ENCODE data around the gene EPB42. TPM values are rescaled to one million over a fixed set of nuclear protein-coding genes. Genes with fewer than 3 reads are reported as not detected.

The EPB42 gene
- total RNA-seq, 1 experiment from 2014 or later: not detected

DNA sequence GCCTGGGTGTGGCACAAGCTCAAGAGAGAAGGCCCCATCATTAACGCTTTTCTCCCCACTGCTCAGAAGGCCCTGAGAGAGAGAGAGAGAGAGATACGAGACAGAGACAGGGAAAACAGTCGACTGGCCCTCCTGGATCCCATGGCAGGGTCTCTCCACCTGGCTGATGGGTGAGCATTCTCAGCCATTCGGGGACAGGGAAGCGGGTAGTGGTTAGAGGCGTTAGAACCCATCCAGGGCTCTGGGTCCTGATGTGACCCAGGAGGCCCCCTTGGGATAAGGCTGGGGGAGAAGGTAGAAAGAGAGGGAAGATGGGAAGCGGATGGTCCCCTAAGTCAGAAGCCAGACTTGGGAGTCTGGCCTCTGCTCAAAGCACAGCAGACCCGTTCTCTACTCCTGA, 38.0 kb upstream of the EPB42 start:
- ATAC-seq (no peak), DNase-seq (ENCODE audit: low spot score) (no peak)
- Mint-ChIP-seq H3K9me3 (0 out of 2 replicates have a peak, but pooled peaks cover 4% of the 10 kb centered on the region), H3K36me3 (no peaks in the 10 kb centered on the region), H3K27me3 (ENCODE audit: low read depth) (no peaks in the 10 kb centered on the region; the same call in 1 of the 2 replicates), H3K4me3 (no peak overlapping the region), H3K27ac (no peak overlapping the region), H3K4me1 (no peaks in the 10 kb centered on the region)
- no peak for TF ChIP-seq FOXK1 (CRISPR knock-in tag; IDR thresholded peaks at IDR 0.05)
- no peak for TF ChIP-seq CBFB (CRISPR knock-in tag; IDR thresholded peaks at IDR 0.05; ENCODE audit: low read depth)
- no peak for TF ChIP-seq NR2C2 (CRISPR knock-in tag; IDR thresholded peaks at IDR 0.05)
- TF ChIP-seq, protein P1, sequence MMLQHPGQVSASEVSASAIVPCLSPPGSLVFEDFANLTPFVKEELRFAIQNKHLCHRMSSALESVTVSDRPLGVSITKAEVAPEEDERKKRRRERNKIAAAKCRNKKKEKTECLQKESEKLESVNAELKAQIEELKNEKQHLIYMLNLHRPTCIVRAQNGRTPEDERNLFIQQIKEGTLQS (CRISPR knock-in tag; conservative IDR thresholded peaks at IDR 0.05): no peak
- no peak for TF ChIP-seq RELA (CRISPR knock-in tag; IDR thresholded peaks at IDR 0.05; ENCODE audit: borderline replicate concordance)
- TF ChIP-seq TP53 (CRISPR knock-in tag; IDR thresholded peaks at IDR 0.05): no peak
- POLR2A ChIA-PET: interaction anchor here (0.7 kb wide), 1 partner anchor 759 kb away, joined by 3 read pairs; no protein-coding TSS in a partner anchor
- CTCF ChIA-PET: interaction anchor here (0.8 to 1.0 kb wide), 2 partner anchors 32 to 33 kb away, joined by 3 read pairs; no protein-coding TSS in a partner anchor

DNA sequence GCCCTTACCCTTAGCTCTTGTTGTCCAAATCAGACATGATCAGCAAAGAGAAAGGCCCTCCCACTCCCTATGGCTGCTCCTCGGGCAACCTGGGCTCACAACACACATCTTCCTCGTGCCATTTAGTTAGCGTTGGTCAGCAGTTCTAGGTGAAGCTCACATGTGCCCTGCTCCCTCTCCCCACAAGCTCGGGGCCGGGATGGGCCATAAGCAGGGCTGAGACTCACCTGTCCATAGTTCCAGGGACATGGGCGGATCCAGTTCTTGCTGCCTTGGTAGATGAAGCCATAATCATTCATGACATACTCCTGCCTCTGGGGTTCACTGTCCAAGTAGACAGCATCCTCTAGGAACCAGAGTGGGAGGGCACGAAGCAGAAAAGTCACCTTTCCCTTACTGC, 35.5 kb upstream of the EPB42 start:
- DNase-seq (ENCODE audit: low spot score): no peak
- no peaks in the 10 kb centered on the region for H3K4me1 Mint-ChIP-seq
- no peaks in the 10 kb centered on the region; the same call in 1 of the 2 replicates for H3K27me3 Mint-ChIP-seq (ENCODE audit: low read depth)
- H3K27ac Mint-ChIP-seq: no peak overlapping the region
- H3K4me3 Mint-ChIP-seq: no peak overlapping the region
- H3K9me3 Mint-ChIP-seq: no peaks in the 10 kb centered on the region
- POLR2A ChIA-PET: no interaction called here
- TF ChIP-seq RELA (CRISPR knock-in tag; IDR thresholded peaks at IDR 0.05; ENCODE audit: borderline replicate concordance): no peak
- no peak for TF ChIP-seq MXD4 (CRISPR knock-in tag; IDR thresholded peaks at IDR 0.05; ENCODE audit: borderline replicate concordance)
- TF ChIP-seq, protein P2, sequence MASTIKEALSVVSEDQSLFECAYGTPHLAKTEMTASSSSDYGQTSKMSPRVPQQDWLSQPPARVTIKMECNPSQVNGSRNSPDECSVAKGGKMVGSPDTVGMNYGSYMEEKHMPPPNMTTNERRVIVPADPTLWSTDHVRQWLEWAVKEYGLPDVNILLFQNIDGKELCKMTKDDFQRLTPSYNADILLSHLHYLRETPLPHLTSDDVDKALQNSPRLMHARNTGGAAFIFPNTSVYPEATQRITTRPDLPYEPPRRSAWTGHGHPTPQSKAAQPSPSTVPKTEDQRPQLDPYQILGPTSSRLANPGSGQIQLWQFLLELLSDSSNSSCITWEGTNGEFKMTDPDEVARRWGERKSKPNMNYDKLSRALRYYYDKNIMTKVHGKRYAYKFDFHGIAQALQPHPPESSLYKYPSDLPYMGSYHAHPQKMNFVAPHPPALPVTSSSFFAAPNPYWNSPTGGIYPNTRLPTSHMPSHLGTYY (CRISPR knock-in tag; IDR thresholded peaks at IDR 0.05): no peak
- TF ChIP-seq, protein P3, sequence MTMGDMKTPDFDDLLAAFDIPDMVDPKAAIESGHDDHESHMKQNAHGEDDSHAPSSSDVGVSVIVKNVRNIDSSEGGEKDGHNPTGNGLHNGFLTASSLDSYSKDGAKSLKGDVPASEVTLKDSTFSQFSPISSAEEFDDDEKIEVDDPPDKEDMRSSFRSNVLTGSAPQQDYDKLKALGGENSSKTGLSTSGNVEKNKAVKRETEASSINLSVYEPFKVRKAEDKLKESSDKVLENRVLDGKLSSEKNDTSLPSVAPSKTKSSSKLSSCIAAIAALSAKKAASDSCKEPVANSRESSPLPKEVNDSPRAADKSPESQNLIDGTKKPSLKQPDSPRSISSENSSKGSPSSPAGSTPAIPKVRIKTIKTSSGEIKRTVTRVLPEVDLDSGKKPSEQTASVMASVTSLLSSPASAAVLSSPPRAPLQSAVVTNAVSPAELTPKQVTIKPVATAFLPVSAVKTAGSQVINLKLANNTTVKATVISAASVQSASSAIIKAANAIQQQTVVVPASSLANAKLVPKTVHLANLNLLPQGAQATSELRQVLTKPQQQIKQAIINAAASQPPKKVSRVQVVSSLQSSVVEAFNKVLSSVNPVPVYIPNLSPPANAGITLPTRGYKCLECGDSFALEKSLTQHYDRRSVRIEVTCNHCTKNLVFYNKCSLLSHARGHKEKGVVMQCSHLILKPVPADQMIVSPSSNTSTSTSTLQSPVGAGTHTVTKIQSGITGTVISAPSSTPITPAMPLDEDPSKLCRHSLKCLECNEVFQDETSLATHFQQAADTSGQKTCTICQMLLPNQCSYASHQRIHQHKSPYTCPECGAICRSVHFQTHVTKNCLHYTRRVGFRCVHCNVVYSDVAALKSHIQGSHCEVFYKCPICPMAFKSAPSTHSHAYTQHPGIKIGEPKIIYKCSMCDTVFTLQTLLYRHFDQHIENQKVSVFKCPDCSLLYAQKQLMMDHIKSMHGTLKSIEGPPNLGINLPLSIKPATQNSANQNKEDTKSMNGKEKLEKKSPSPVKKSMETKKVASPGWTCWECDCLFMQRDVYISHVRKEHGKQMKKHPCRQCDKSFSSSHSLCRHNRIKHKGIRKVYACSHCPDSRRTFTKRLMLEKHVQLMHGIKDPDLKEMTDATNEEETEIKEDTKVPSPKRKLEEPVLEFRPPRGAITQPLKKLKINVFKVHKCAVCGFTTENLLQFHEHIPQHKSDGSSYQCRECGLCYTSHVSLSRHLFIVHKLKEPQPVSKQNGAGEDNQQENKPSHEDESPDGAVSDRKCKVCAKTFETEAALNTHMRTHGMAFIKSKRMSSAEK (CRISPR knock-in tag; IDR thresholded peaks at IDR 0.05; ENCODE audit: borderline replicate concordance): no peak
- TF ChIP-seq GABPB1 (CRISPR knock-in tag; IDR thresholded peaks at IDR 0.05): no peak
- no peak for TF ChIP-seq ESRRA (CRISPR knock-in tag; IDR thresholded peaks at IDR 0.05; ENCODE audit: borderline replicate concordance)
- TF ChIP-seq HMGA2 (CRISPR knock-in tag; IDR thresholded peaks at IDR 0.05): no peak
- no peak for ATAC-seq
- CTCF ChIA-PET: no interaction called here
- H3K36me3 Mint-ChIP-seq: no peaks in the 10 kb centered on the region

DNA sequence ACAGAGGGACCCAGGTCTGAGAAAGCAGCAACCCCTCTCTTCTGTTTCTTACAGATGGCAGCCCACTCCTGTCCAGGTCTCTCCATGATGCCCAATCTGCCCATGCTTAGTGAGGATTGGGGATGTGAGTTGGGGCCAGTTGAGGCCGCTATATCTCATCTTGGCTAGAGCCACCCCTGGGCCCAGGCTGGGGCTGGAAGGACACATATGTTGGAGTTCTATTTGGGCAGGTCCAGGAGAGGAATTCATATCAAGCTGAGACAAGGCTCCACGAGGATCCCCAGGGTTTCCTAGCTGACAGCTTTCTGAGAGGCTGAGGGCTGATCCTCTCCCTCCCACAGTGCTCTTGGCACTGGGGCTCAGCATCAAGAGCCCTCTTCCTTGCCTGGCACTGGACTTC, 34.6 kb upstream of the EPB42 start:
- Mint-ChIP-seq H3K36me3 (no peaks in the 10 kb centered on the region), H3K9me3 (no peaks in the 10 kb centered on the region), H3K27ac (no peak overlapping the region), H3K27me3 (ENCODE audit: low read depth) (no peaks in the 10 kb centered on the region; the same call in 1 of the 2 replicates), H3K4me1 (no peaks in the 10 kb centered on the region), H3K4me3 (no peak overlapping the region)
- ChIA-PET POLR2A (no interaction called here), CTCF (no interaction called here)
- ATAC-seq (no peak), DNase-seq (ENCODE audit: low spot score) (no peak)
- no peak for TF ChIP-seq GTF2I (CRISPR knock-in tag; conservative IDR thresholded peaks at IDR 0.05)
- TF ChIP-seq ZNF416 (CRISPR knock-in tag; IDR thresholded peaks at IDR 0.05): no peak
- no peak for TF ChIP-seq ZNF219 (CRISPR knock-in tag; IDR thresholded peaks at IDR 0.05; ENCODE audit: borderline replicate concordance)
- TF ChIP-seq, protein P4, sequence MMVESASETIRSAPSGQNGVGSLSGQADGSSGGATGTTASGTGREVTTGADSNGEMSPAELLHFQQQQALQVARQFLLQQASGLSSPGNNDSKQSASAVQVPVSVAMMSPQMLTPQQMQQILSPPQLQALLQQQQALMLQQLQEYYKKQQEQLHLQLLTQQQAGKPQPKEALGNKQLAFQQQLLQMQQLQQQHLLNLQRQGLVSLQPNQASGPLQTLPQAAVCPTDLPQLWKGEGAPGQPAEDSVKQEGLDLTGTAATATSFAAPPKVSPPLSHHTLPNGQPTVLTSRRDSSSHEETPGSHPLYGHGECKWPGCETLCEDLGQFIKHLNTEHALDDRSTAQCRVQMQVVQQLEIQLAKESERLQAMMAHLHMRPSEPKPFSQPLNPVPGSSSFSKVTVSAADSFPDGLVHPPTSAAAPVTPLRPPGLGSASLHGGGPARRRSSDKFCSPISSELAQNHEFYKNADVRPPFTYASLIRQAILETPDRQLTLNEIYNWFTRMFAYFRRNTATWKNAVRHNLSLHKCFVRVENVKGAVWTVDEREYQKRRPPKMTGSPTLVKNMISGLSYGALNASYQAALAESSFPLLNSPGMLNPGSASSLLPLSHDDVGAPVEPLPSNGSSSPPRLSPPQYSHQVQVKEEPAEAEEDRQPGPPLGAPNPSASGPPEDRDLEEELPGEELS (CRISPR knock-in tag; IDR thresholded peaks at IDR 0.05): no peak
- TF ChIP-seq SOX15 (CRISPR knock-in tag; IDR thresholded peaks at IDR 0.05): no peak
- no peak for TF ChIP-seq SMAD4 (CRISPR knock-in tag; IDR thresholded peaks at IDR 0.05)
- TF ChIP-seq, protein P5, sequence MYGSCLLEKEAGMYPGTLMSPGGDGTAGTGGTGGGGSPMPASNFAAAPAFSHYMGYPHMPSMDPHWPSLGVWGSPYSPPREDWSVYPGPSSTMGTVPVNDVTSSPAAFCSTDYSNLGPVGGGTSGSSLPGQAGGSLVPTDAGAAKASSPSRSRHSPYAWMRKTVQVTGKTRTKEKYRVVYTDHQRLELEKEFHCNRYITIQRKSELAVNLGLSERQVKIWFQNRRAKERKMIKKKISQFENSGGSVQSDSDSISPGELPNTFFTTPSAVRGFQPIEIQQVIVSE (CRISPR knock-in tag; IDR thresholded peaks at IDR 0.05; ENCODE audit: borderline replicate concordance): no peak
- no peak for TF ChIP-seq JUN (CRISPR knock-in tag; IDR thresholded peaks at IDR 0.05)
- TF ChIP-seq CREB1 (CRISPR knock-in tag; IDR thresholded peaks at IDR 0.05): no peak
- TF ChIP-seq JAZF1 (CRISPR knock-in tag; IDR thresholded peaks at IDR 0.05): no peak
- TF ChIP-seq, protein P6, sequence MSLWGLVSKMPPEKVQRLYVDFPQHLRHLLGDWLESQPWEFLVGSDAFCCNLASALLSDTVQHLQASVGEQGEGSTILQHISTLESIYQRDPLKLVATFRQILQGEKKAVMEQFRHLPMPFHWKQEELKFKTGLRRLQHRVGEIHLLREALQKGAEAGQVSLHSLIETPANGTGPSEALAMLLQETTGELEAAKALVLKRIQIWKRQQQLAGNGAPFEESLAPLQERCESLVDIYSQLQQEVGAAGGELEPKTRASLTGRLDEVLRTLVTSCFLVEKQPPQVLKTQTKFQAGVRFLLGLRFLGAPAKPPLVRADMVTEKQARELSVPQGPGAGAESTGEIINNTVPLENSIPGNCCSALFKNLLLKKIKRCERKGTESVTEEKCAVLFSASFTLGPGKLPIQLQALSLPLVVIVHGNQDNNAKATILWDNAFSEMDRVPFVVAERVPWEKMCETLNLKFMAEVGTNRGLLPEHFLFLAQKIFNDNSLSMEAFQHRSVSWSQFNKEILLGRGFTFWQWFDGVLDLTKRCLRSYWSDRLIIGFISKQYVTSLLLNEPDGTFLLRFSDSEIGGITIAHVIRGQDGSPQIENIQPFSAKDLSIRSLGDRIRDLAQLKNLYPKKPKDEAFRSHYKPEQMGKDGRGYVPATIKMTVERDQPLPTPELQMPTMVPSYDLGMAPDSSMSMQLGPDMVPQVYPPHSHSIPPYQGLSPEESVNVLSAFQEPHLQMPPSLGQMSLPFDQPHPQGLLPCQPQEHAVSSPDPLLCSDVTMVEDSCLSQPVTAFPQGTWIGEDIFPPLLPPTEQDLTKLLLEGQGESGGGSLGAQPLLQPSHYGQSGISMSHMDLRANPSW (CRISPR knock-in tag; conservative IDR thresholded peaks at IDR 0.05; ENCODE audit: low read depth): no peak
